ENCODE measurements around the gene C12orf56.
A peak's percentile ranks its signal among the peaks of the same experiment; 100 is the strongest.
"Not testable (repeated sequence)": the region's sequence is repeated elsewhere in the genome, so short reads cannot be mapped to it uniquely, and the experiment has no call there.

The C12orf56 gene

DNA sequence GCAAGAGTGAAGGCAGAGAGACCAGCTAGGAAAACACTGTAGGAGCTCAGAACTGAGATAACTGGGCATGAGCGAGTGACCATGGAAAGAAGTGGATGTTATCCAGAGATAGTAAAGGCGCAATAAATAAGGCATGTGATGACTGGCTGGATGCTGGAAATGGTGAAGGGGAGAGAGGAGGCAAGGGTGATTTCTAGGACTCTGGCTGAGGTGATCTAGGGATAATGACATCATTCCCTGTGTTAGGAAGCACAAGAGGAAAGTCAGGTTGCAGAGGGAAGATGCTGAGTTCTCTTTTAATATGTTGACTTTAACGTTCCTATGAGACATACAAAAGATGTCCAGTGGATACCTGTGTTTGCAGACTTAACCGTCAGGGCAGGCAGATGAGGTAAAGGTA lies 78.7 kb downstream of the C12orf56 start:
- DNase-seq (ENCODE audit: low spot score) = no peak

DNA sequence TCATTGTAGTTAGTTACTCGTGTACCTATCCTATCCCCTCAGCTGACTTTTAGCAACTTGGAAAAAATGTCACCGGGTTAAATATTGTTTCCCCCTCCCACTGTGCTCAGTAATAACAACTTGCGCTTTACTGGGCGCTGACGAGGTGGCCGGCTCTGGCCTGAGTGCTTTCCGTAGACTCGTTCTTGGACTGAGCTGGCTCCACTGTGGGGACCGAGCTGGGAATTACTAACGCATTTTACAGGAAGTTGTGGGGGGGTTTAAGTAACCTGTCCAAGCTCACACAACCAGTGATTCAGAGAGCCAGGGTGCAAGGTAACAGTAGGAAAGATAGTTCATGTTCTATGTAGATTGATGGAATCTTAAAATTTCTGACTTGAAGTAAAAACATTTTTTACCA lies 86.0 kb downstream of the C12orf56 start:
- DNase-seq (ENCODE audit: low spot score) = no peak

DNA sequence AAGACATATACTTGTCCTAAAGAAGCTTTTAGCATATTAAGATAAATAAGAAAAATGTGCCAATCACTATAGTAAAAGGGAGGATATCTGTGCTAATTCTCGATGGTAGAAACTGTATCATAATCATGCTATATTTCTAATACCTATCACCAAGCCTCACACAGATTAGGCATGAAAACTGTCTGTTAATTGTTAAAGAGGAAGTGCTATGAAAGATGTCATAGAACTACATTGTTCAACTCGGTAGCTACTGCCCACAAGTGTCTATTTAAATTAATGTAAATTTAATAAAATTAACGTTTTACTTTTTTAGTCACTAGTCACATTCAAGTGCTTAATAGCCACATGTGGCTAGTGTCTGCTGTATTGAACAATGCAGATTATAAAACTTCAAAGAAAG lies 90.9 kb downstream of the C12orf56 start:
- DNase-seq (ENCODE audit: low spot score) = no peak

DNA sequence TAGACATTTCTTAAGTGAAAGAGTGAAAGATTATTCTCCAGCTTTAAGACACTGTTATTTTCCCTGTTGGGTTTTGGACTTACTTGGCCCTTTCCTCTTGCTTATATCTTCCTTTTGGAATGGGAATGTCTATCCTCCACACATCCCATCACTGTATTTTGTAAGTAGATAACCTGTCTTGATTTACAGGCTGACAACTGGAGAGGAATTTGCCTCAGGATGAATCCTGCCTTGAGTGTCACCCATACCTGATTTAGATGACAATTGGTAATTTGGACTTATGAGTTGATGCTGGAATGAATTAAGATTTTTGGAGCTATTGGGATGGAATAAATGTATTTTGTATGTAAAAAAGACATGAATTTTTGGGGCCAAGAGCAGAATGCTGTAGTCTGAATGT lies 94.3 kb downstream of the C12orf56 start:
- DNase-seq (ENCODE audit: low spot score) = no peak

DNA sequence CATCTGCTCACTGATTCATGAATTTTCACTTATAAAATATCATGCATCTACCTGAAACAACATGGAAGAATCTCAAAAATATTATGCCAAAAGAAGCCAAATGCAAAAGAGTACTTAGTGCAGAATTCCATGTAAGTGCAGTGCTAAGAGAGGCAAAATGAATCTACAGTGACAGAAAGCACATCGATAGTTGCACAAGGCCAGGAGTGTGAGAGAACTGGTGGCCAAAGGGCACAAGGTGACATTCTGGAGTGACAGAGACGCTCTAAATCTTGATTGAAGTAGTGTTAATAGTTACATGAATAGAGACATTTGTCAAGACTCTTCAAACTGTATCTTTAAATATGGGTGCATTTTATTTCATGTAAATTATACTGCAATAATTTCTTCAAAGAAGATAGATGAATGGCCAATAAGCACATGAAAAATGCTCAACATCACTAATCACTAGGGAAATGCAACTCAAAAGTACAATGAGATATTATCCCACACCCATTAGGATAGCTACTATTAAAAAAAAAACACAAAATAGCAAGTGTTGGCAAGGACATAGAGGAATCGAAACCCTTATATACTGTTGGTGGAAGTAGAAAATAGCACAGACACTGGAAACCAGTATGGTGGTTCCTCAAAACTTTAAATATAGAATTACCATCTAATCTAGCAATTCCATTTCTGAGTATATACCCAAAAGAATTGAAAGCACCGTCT lies 96.7 kb downstream of the C12orf56 start:
- no peak for DNase-seq (ENCODE audit: low spot score)

DNA sequence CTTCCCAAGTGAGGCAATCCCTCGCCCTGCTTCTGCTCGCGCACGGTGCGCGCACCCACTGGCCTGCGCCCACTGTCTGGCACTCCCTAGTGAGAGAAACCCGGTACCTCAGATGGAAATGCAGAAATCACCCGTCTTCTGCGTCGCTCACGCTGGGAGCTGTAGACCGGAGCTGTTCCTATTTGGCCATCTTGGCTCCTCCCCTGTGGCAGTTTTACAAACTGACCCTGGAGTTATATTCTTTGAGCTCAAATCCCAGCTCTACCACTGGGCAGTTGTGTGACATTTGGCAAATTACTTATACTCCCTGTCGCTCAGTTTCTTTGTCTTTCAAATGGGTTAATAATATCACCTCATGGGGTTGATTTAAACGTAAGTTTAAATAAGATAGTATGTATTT lies 97.4 kb downstream of the C12orf56 start:
- DNase-seq (ENCODE audit: low spot score) = not testable (repeated sequence)

DNA sequence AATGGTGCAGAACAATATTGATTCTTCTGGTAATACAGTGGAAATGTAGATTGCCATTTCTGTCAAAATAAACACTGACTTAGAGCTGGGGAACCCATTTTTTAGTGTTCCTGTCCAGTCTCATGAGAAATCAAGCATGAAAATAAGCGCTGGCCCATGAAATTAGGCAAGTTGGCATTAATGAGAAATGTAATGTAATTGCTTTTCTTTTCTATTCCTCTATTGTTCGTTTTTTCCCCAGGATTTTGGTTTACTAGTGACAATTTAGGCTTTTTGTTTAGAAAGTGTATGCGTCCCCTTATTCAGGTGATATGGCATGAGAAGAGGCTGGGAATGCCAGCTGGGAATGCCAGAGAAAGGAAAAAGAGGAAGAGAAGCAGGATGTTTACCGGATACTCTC lies 104.0 kb downstream of the C12orf56 start:
- DNase-seq (ENCODE audit: low spot score) = no peak

DNA sequence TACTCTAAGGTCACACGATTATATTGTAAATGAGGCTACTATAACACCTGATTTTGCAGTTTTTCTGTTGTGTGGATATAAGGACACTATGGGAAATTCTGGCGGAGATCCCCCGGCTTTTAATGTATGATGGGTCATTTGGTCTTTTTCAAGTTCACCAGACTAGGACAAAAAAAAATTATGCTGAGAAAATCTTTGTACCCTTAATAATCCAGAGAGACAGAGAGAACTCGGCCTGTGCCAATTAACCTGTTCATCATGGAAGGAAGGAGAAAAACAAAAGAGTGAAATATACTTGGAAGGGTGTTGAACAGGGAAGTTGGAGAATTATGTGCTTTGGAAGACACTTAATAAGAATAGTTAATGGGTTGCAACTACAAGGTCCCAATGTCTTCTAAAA lies 106.3 kb downstream of the C12orf56 start:
- DNase-seq (ENCODE audit: low spot score) = no peak

DNA sequence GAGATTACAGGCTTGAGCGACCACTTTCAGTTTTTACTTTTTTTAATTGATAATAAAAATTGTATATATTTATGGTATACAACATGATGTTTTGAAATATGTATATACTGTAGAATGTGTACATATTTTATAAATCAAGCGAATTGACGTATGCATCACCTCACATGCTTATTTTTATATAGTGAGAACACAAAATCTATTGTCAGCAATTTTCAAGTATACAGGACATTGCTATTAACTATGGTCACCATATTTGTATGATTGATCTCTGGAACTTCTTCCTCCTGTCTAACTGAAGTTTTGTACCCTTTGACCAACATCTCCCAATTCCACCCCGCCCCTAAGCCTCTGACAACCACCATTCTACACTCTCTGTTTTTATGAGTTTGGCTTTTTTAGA lies 112.1 kb downstream of the C12orf56 start:
- DNase-seq (ENCODE audit: low spot score) = no peak

DNA sequence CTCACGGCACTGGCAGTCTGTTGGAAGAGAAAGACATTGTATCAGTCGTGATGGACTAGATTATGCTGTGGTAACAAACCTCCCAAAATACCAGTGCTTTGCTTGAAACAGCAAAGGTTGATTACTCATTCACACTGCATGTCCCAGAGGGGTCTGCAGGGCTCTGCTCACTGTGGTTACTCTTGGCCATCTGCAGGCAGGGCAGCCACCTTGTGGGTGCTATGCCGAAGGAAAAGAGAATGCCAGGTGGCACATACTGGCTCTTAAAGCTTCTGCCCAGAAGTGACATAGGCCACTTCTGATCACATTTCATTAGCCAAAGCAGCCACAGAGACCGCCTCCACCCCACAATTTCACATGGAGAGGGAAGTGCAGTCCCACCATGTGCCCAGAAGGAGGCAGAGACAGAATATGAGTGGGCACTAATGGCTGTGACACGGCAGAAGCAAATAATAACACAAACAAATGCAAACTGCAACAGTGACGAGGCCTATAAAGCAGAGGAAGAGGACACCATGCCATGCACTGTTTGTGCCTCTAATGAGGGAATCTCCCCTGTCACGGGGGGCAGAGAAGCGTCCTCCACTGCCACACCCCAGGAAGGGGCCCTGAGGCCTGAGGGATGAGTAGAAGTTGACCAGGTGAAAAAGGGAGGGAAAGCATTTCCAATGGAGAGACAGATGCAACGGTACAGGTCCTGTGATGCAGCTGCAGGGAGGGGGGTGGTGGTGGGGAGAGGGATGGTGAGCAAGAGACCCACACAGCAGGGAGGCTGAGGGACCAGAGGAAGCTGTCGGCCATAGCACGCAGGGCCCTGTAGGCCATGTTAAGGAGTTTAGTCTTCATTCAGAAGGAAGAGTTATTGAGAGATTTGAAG lies 116.8 kb downstream of the C12orf56 start:
- no peak for DNase-seq (ENCODE audit: low spot score)

DNA sequence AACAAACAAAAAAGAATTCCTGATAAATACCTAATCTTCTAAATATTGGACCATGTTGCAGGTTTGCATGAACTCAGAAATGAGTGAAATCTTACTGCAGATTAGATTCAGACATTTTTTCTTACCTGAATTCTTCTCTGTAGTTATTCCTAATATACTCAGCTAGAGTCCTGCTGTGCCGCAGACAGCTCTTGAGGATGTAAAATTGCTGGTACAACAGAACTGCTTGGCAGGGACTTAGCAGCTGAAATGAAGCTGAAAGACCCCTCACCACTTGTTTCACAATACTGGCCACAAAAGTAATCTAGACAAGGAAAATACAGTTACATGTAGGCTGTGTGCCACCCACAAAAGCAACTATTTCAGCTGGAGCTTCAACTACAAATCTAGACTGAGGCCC lies 120.1 kb downstream of the C12orf56 start:
- DNase-seq (ENCODE audit: low spot score) = no peak

DNA sequence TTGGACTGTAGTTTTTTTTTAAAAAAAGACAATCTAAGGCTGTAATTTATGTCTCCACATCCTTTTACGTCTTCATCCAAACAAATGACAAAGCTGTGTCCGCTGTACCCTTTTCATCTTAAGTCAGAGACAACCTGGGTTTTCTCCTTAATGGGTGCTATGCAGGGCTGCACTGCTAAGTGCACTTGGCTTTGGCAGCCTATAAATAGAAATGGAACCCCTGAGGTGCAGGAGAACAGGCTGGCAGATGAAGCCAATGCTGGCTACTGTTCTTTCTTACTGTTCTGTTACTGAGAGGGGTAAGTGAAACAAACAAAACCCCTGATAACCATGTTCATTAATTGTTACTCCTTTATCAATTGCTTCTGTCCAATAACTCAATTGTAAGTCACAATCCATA lies 121.4 kb downstream of the C12orf56 start:
- DNase-seq (ENCODE audit: low spot score) = no peak

DNA sequence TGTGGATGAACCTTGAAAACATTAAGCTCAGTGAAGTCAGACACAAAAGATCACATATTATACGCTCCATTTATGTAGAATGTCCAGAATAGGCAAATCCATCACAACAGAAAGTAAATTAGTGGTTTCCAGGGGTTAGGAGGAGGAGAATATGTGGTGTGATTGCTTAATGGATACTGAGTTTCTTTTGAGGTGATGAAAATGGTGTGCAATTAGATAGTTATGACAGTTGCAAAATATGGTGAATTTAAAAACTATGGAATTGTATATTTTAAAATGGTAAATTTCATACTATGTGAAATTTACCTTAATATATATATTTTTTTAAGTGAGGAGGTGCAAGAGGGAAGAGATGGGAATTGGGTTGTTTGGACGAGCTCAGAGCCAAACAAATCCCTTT lies 122.1 kb downstream of the C12orf56 start:
- DNase-seq (ENCODE audit: low spot score) = no peak

DNA sequence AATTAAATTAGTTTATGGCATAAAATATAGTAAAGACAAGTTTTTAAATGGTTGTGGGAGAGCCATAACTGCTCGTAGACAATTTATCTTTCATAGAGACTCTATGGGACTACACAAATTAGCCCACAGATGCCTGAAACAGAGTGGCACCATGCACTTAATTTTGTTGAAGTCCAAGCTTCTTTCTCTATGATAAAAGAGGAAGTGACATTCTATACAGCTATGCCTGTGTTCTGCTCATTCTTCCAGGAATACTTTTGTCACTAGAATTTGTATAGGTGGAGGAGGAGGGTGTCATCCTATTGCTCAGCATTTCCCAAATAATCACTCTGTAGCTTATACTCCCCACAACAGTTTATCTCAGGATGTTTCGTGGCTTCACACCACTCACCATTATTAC lies 124.7 kb downstream of the C12orf56 start:
- no peak for DNase-seq (ENCODE audit: low spot score)

DNA sequence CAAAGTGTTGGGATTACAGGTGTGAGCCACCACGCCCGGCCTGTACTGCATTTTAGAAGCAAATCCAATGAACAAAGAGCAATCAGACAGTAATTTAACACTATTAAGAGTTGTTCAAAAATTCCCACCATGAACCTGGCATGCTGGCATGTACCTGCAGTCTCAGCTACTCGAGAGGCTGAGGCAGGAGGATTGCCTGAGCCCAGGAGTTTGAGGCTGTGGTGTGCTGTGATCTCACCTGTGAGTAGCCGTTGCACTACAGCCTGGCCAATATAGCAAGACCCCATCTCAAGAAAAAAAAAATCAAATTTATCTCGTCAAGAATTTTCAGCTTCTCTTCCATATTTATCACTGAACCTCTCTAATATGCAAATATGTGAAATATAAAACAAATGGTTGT lies 128.7 kb downstream of the C12orf56 start:
- DNase-seq (ENCODE audit: low spot score) = no peak

DNA sequence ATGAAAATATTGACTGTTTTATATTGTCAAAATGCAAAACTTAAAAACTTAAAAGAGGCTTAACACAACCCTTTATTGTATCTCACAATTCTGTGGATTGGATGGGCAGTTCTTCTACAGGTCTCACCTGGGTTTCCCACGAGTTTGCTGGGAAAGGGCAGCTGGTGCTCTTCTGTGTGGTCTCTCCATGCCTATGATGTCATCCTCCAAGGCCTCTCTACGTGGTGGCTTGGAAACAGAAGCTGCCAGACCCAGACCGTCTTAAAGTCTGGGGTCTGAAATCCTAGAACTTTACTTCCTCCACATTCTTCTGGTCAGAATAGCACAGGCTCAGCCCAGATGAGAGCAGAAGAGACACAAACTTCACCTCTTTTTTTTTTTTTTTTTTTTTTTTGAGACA lies 132.0 kb downstream of the C12orf56 start:
- DNase-seq (ENCODE audit: low spot score) = no peak

DNA sequence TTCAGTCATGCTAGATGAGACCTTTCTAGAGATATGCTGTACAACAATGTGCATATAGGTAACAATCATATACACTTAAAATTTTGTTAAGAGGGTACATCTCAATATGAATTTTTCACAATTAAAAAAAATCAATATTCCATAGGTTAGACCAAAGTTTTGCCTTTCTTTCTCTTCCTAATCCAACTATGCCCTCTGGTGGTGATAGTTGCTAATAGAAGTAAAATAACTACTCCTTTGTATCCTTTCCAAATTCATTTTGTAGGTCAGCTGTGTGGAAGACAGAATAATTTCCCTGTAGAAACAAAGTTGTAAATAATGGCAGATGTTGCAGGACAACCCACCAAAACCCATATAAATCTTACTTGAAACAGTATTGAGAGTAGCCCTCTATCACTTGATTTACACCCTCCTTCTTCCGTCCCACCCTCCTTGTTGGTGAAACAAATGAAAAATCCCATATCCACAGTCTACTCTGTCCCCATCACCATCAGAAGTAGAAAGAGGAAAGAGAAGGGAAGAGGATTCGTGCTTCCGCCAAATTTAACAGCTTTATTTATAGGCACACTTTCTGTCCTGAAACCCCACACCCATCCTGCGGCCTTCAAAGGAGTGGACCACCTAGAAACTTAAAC lies 134.3 kb downstream of the C12orf56 start:
- DNase-seq (ENCODE audit: low spot score) = peak; percentile 70

DNA sequence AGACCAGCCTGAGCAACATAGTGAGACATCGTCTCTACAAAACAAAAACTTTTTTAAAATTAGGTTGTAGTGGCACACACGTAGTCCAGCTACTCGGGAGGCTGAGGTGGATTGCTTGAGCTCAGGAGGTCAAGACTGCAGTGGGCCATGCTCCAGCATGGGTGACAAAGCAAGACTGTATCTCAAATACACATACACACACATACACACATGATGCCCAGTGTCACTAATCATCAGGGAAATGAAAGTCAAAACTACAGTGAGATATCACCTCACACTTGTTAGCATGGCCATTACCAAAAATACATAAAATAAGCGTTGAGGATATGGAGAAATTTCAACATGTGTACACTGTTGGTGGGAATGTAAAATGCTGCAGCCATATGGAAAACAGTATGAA lies 135.3 kb downstream of the C12orf56 start:
- DNase-seq (ENCODE audit: low spot score) = no peak

DNA sequence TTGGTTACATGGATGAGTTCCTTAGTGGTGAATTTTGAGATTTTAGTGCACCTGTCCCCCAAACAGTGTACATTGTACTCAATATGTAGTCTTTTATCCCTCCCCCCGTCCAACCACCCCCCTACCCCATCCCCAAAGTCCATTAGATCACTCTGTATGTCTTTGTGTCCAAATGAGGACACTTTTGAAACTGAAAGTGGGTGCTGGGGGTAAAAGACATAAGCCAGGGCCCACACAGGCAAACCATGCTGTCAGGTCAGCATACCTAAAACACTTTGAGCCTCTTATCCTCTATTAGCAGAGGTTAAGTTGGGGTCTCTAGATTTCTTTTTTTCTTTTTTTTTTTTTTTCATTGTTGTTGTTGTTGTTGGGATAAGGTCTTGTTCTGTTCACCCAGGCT lies 137.2 kb downstream of the C12orf56 start:
- DNase-seq (ENCODE audit: low spot score) = no peak

DNA sequence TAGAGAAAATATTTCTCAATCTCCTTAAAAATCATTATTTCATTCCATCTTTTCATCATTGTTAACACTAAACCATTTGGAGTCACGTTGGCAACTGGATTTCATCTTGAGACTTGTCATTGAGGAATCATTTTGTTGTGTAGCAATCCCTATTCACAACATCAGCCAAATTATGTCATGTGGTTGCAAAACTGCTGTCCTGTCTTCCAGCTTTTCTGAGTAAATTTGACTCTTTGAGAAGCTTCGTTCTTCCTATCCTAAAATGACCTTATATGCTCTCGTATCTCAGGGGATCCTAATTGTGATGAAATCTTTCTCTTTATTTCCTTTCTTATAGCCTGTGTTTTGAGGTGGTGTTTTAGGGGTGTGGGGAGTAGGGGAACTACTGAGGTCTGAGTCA lies 137.9 kb downstream of the C12orf56 start:
- DNase-seq (ENCODE audit: low spot score) = no peak

DNA sequence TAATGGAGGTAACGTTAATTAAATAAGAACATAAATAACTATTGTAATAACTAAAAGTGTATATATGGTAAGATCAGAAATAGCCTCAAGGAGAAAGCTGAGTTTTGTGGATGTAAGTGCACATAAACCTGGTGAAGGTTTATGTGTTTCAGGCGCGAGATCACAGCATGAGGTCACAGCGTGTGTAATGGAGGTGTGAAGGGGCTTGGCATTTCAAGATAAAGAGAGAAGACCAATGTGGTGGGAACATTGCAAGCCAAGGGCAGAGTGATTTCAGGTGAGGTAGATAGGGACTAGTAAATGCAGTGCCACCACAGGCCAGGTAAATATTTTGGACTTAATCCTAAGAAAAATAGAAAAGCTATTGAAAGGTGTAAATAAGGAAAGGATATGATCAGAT lies 146.7 kb downstream of the C12orf56 start:
- DNase-seq (ENCODE audit: low spot score) = no peak

DNA sequence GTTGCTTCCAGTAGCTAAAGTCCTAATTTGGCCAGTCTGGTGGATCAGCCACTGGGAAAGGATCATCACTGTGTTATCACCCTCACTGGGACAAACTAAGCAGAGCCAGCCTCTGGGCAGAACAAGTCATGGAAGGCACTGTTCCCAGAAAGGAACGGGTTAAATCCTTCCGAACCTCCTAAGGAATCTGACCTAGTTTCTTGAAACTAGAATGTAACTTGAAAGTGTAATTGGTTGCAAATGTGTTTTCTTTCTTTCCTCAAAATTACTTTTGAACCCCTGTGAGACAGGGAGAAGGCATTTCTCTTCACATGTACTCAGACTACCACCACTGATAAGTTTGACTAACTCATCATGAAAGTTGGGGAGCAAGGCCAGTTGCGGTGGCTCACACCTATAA lies 149.8 kb downstream of the C12orf56 start:
- DNase-seq (ENCODE audit: low spot score) = no peak

DNA sequence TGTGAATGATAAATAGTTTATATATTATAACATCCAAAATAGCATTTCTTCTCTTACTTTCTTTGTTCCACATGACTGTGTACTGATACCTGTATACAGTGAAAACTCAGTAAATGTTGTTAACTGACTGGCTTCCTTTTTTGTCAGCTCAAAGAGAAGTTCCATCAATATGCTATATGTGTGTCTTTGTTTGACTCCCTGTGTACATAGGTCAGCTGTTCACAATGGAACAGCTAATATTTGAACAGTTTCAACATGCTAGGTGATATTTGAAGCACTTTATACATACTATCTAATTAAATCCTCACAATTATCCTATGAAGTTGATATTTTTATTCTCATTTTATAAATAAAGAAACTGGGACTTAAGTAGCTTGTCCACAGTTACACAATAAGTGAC lies 153.2 kb downstream of the C12orf56 start:
- no peak for DNase-seq (ENCODE audit: low spot score)
